HepG2 (cell line): ENCODE measurements around the gene ARHGEF40. TPM values are rescaled to one million over a fixed set of nuclear protein-coding genes. Genes with fewer than 3 reads are reported as not detected.

Experiments used
- BCLAF1 ChIP-seq: fragments of 450-650 bp; IDR thresholded peaks from 2 replicates; pipeline ENCODE4 v1.6.1; 2017; ENCODE audit warnings: mild to moderate bottlenecking
- ESRRA ChIP-seq: sonication (generic); formaldehyde crosslinking; IDR thresholded peaks from 2 replicates; pipeline ENCODE4 v1.5.1; 2020; ENCODE audit warnings: mild to moderate bottlenecking, low read depth, missing genetic modification reagents
- GMEB1 ChIP-seq: sonication (generic); formaldehyde crosslinking; IDR thresholded peaks from 2 replicates; pipeline ENCODE4 v1.5.1; 2020; ENCODE audit warnings: missing genetic modification reagents, mild to moderate bottlenecking, borderline replicate concordance
- KDM2A ChIP-seq: sonication (generic); formaldehyde crosslinking; IDR thresholded peaks from 2 replicates; pipeline ENCODE4 v1.4.0; 2020; ENCODE audit warnings: low read depth, missing genetic modification reagents, borderline replicate concordance
- KLF13 ChIP-seq: sonication (generic); formaldehyde crosslinking; IDR thresholded peaks from 2 replicates; pipeline ENCODE4 v1.4.0; 2020; ENCODE audit warnings: mild to moderate bottlenecking, missing genetic modification reagents
- LBX2 ChIP-seq: sonication (generic); formaldehyde crosslinking; IDR thresholded peaks from 2 replicates; pipeline ENCODE4 v1.5.0; 2020; ENCODE audit warnings: missing genetic modification reagents, mild to moderate bottlenecking, borderline replicate concordance
- MEF2D ChIP-seq: sonication (generic); formaldehyde crosslinking; IDR thresholded peaks from 2 replicates; pipeline ENCODE4 v1.5.1; 2020; ENCODE audit warnings: mild to moderate bottlenecking, missing genetic modification reagents
- NFATC3 ChIP-seq: sonication (generic); formaldehyde crosslinking; IDR thresholded peaks from 2 replicates; pipeline ENCODE4 v1.5.1; 2020; ENCODE audit warnings: mild to moderate bottlenecking, missing genetic modification reagents
- PHB2 ChIP-seq: fragments of 450-650 bp; IDR thresholded peaks from 2 replicates; pipeline ENCODE4 v1.6.1; 2018; ENCODE audit not compliant: partially characterized antibody
- PHF8 ChIP-seq: sonication (generic); formaldehyde crosslinking; IDR thresholded peaks from 2 replicates; pipeline ENCODE4 v1.5.0; 2020; ENCODE audit warnings: missing genetic modification reagents
- SKIL ChIP-seq: sonication (generic); formaldehyde crosslinking; IDR thresholded peaks from 2 replicates; pipeline ENCODE4 v1.8.0; 2022; ENCODE audit warnings: missing genetic modification reagents, mild to moderate bottlenecking, moderate library complexity, borderline replicate concordance
- SMAD1 ChIP-seq: sonication (generic); formaldehyde crosslinking; IDR thresholded peaks from 2 replicates; pipeline ENCODE4 v1.4.0; 2020; ENCODE audit warnings: missing genetic modification reagents, low read depth, mild to moderate bottlenecking, borderline replicate concordance
- STAT5B ChIP-seq: sonication (generic); formaldehyde crosslinking; IDR thresholded peaks from 2 replicates; pipeline ENCODE4 v1.4.0; 2020; ENCODE audit warnings: missing genetic modification reagents
- TAF15 ChIP-seq: fragments of 200-400 bp; formaldehyde crosslinking; IDR thresholded peaks from one replicate; pipeline ENCODE4 v1.6.1; 2018; ENCODE audit warnings: mild to moderate bottlenecking, low read depth, low read length; ENCODE audit not compliant: poor library complexity, severe bottlenecking
- ZKSCAN8 ChIP-seq: IDR thresholded peaks from 2 replicates; pipeline ENCODE4 v1.6.1; 2016; ENCODE audit warnings: borderline replicate concordance, missing genetic modification reagents, missing compliant biosample characterization
- ZNF549 ChIP-seq: sonication (generic); formaldehyde crosslinking; IDR thresholded peaks from 2 replicates; pipeline ENCODE4 v1.5.0; 2020; ENCODE audit warnings: missing genetic modification reagents
- ZNF850 ChIP-seq: sonication (generic); formaldehyde crosslinking; conservative IDR thresholded peaks from 2 replicates; pipeline ENCODE4 v1.9.0; 2021; ENCODE audit warnings: mild to moderate bottlenecking, missing genetic modification reagents
- polyA plus RNA-seq, 8 experiments: library from polyadenylated mRNA; depleted of rRNA in 3 of 8; stranded (reverse) in 7 of 8; unstranded in 1 of 8; fragments of >200 nt; fragmentation: Illumina TruSeq in 4 of 8; extraction: Trizol in 4 of 8; gene quantifications; 2 replicates each; pipeline versions ENCODE4 v1.2.1 to v1.2.3, GENCODE V29; 2011 to 2016; ENCODE audit warnings: low read depth in 4 of 8, missing spikeins in 1 of 8, mixed read lengths in 1 of 8; ENCODE audit not compliant: insufficient read depth in 1 of 8
- total RNA-seq, 5 experiments: library from RNA; depleted of rRNA; stranded (reverse); fragments of >200 nt; fragmentation: Illumina TruSeq; extraction: Trizol; gene quantifications; 2 replicates each; pipeline ENCODE4 v1.2.3, GENCODE V29; 2016; ENCODE audit warnings: low read depth in 1 of 5
- TF ChIP-seq, protein P1 (sequence below): sonication (generic); formaldehyde crosslinking; IDR thresholded peaks from 2 replicates; pipeline ENCODE4 v1.8.0; 2022; ENCODE audit warnings: missing genetic modification reagents, mild to moderate bottlenecking, inconsistent platforms, borderline replicate concordance
- TF ChIP-seq, protein P2 (sequence below), 2 experiments: fragments of 450-650 bp in 1 of 2; sonication (generic) in 1 of 2; formaldehyde crosslinking; IDR thresholded peaks; 2 replicates each; pipeline versions ENCODE4 v1.5.0 to v1.8.0; 2020 to 2022; ENCODE audit warnings: mild to moderate bottlenecking in 1 of 2, missing genetic modification reagents in 1 of 2

Gene ARHGEF40
- total and polyA plus RNA-seq, 2 of the 13 experiments (the other 11 are each of a cell fraction or from before 2014, with no cell fraction given), result 28.1 to 78.1 TPM

DNA sequence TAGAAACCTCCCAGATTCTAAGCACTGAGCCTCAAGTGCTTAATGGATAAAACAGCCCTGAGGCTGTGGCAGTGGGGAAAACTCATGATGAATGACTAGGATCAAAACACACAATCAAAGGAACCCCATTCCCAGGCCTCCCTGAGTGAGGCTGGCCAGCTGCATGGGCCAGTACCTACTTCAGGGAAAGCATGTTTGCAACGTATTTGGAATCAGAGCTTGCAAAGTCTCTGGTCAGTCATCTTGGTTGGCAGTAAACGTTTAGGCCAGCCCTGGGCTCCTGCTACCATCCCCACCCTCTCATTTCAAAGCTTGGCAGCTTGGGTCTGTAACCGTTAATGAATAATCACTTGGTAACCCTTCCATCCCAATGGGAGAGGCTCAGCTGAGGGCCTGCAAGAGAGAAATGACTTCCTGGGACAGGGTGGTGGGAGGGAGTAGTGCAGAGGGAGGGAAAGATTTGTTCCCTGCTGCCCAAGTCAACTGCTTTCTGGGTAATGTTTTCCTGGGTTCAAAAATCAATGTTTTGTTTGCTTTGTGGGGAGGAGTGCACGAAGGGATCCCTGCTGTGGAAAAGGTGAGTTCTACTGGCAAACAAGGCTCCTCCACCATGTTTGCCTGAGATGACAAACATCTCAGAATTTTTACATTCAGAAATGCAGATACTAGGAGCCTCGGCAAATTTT, 14.5 kb upstream of the ARHGEF40 start (continued):
- TF ChIP-seq BCLAF1 (no peak), ZNF549 (CRISPR knock-in tag) (0 out of 2 replicates have a peak, but pooled peaks have one; percentile 31), ZKSCAN8 (CRISPR knock-in tag) (peak; percentile 86), MEF2D (peak; percentile 89), KDM2A (CRISPR knock-in tag) (peak; percentile 75), PHF8 (CRISPR knock-in tag) (peak; percentile 53), PHB2 (no peak), SMAD1 (peak; percentile 71; the same call in 1 of the 2 replicates), GMEB1 (CRISPR knock-in tag) (no peak; the same call in 1 of the 2 replicates), TAF15 (no peak), NFATC3 (0 out of 2 replicates have a peak, but pooled peaks have one; percentile 75), SKIL (CRISPR knock-in tag) (peak; percentile 58), STAT5B (CRISPR knock-in tag) (no peak), ESRRA (CRISPR knock-in tag) (peak; percentile 51; the same call in 1 of the 2 replicates), KLF13 (CRISPR knock-in tag) (no peak), LBX2 (CRISPR knock-in tag) (no peak), ZNF850 (CRISPR knock-in tag) (no peak)
- TF ChIP-seq, protein P1, sequence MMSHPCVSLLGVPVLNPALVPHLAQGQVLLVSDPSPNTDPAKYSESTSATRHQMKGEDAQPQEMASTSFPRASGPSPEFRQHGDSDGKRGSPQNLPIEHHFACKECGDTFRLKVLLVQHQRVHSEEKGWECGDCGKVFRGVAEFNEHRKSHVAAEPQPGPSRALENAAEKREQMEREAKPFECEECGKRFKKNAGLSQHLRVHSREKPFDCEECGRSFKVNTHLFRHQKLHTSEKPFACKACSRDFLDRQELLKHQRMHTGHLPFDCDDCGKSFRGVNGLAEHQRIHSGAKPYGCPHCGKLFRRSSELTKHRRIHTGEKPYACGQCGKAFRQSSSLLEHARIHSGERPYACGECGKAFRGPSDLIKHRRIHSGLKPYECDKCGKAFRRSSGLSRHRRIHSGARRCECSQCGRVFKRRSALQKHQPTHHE (CRISPR knock-in tag), result peak; percentile 59; the same call in 1 of the 2 replicates
- TF ChIP-seq, protein P2, sequence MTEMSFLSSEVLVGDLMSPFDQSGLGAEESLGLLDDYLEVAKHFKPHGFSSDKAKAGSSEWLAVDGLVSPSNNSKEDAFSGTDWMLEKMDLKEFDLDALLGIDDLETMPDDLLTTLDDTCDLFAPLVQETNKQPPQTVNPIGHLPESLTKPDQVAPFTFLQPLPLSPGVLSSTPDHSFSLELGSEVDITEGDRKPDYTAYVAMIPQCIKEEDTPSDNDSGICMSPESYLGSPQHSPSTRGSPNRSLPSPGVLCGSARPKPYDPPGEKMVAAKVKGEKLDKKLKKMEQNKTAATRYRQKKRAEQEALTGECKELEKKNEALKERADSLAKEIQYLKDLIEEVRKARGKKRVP (CRISPR knock-in tag; IDR thresholded peaks at IDR 0.05), result no peak; a peak in 1 of 4 replicates
